DND-41 (cell line): ENCODE data around the gene EMILIN2.

Source experiments
- EZH2 ChIP-seq: IDR thresholded peaks from 3 replicates; pipeline ENCODE4 v1.6.1; 2012; ENCODE audit warnings: borderline replicate concordance, low read depth, mild to moderate bottlenecking, moderate library complexity, low read length, inconsistent platforms; ENCODE audit not compliant: severe bottlenecking
- TF ChIP-seq, protein P1 (sequence below): IDR thresholded peaks from 2 replicates; pipeline ENCODE4 v1.5.1; 2012; ENCODE audit warnings: borderline replicate concordance, low read length, moderate library complexity, mild to moderate bottlenecking; ENCODE audit not compliant: poor library complexity, severe bottlenecking; ENCODE audit errors: extremely low read depth

- TF ChIP-seq, protein P1, sequence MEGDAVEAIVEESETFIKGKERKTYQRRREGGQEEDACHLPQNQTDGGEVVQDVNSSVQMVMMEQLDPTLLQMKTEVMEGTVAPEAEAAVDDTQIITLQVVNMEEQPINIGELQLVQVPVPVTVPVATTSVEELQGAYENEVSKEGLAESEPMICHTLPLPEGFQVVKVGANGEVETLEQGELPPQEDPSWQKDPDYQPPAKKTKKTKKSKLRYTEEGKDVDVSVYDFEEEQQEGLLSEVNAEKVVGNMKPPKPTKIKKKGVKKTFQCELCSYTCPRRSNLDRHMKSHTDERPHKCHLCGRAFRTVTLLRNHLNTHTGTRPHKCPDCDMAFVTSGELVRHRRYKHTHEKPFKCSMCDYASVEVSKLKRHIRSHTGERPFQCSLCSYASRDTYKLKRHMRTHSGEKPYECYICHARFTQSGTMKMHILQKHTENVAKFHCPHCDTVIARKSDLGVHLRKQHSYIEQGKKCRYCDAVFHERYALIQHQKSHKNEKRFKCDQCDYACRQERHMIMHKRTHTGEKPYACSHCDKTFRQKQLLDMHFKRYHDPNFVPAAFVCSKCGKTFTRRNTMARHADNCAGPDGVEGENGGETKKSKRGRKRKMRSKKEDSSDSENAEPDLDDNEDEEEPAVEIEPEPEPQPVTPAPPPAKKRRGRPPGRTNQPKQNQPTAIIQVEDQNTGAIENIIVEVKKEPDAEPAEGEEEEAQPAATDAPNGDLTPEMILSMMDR: no peak
- no peak for TF ChIP-seq EZH2
These were observed 69.4 kb downstream of the EMILIN2 start for GRCh38 chr18:2916184-2916583.
